ENCODE data around the gene CACNA2D4. TPM values are rescaled to one million over a fixed set of nuclear protein-coding genes. Genes with fewer than 3 reads are reported as not detected.

The CACNA2D4 gene
- total RNA-seq, 1 experiment from 2014 or later: not detected

DNA sequence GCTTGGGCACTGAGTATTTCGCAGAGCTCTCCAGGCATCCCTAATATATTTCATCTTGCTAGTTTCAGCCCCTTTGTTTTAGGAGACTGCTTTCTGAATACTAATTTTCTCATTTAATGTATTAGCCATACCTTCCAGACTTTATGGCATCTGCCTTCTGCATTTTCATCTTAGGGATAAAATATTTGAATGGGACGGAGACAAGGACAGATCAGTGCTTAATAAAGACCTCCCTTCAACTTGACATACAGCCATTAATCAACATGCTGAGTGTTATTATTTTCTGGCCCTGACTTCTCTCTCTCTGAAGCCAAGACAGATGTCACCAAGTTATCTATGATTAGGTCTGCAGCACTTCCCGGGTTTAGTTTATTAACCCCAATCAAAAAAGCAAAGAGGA is 42.4 kb downstream of the CACNA2D4 start:
- BruUV-seq (replicated peaks): no TSS peak
- Histone ChIP-seq H3K27me3 (ENCODE audit: low read length) (peaks cover 47% of the 10 kb centered on the region), H4K20me1 (ENCODE audit: low read length) (no peaks in the 10 kb centered on the region), H3K9ac (ENCODE audit: low read length) (no peak overlapping the region), H3K9me2 (replicated peaks; ENCODE audit: low read length) (no peaks in the 10 kb centered on the region), H3K4me3 (ENCODE audit: low read length) (no peak overlapping the region), H2AFZ (ENCODE audit: low read length) (no peak overlapping the region), H3F3A (ENCODE audit: low read length, unreplicated experiment) (no peaks in the 10 kb centered on the region), H3K9me3 (ENCODE audit: low read length) (no peaks in the 10 kb centered on the region), H3K36me3 (ENCODE audit: low read depth, low read length) (no peaks in the 10 kb centered on the region), H3K27ac (ENCODE audit: low read length) (no peak overlapping the region), H3K4me2 (ENCODE audit: low read length) (no peak overlapping the region), H3K4me1 (ENCODE audit: insufficient read depth, low read length) (no peaks in the 10 kb centered on the region), H3K79me2 (ENCODE audit: low read length) (no peaks in the 10 kb centered on the region)
- intact Hi-C loops (cut with micrococcal nuclease): no loop called here
- CTCF ChIA-PET: no interaction called here
- DNase-seq (no peak), ATAC-seq (no peak)
- TF ChIP-seq EZH2phosphoT487 (IDR thresholded peaks at IDR 0.05; ENCODE audit: borderline replicate concordance, low read length) (no peak), EZH2 (IDR thresholded peaks at IDR 0.05; ENCODE audit: low read length, unreplicated experiment) (no peak)
- TF ChIP-seq, protein P1, sequence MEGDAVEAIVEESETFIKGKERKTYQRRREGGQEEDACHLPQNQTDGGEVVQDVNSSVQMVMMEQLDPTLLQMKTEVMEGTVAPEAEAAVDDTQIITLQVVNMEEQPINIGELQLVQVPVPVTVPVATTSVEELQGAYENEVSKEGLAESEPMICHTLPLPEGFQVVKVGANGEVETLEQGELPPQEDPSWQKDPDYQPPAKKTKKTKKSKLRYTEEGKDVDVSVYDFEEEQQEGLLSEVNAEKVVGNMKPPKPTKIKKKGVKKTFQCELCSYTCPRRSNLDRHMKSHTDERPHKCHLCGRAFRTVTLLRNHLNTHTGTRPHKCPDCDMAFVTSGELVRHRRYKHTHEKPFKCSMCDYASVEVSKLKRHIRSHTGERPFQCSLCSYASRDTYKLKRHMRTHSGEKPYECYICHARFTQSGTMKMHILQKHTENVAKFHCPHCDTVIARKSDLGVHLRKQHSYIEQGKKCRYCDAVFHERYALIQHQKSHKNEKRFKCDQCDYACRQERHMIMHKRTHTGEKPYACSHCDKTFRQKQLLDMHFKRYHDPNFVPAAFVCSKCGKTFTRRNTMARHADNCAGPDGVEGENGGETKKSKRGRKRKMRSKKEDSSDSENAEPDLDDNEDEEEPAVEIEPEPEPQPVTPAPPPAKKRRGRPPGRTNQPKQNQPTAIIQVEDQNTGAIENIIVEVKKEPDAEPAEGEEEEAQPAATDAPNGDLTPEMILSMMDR (conservative IDR thresholded peaks at IDR 0.05; ENCODE audit: low read depth, low read length): no peak
- POLR2A ChIA-PET (ENCODE audit: unreplicated experiment): no interaction called here

DNA sequence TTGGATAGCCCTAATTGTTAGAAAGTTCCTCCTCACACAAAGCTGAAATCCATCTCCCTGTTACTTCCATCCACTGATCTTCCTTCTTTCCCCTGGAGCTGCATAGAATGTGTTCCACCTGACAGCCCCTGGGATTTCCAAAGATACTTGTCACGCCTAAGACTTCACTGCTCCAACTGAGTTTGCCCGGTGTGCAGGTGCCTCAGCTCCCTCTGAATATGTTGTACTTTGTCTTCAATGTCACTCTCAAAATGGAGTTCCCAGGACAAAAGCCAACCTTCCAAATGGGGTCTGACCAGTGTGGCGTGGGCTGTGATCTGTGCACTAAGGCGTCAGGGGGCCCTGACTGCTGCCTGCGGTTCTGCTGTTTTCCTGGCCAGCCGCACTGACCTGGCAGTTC is 42.8 kb downstream of the CACNA2D4 start:
- Histone ChIP-seq H3K9me3 (ENCODE audit: low read length) (no peaks in the 10 kb centered on the region), H3K27ac (ENCODE audit: low read length) (no peak overlapping the region), H3K9ac (ENCODE audit: low read length) (no peak overlapping the region), H3K9me2 (replicated peaks; ENCODE audit: low read length) (no peaks in the 10 kb centered on the region), H3K36me3 (ENCODE audit: low read depth, low read length) (no peaks in the 10 kb centered on the region), H3K4me1 (ENCODE audit: insufficient read depth, low read length) (no peaks in the 10 kb centered on the region), H4K20me1 (ENCODE audit: low read length) (no peaks in the 10 kb centered on the region), H2AFZ (ENCODE audit: low read length) (no peak overlapping the region), H3K79me2 (ENCODE audit: low read length) (no peaks in the 10 kb centered on the region), H3K4me2 (ENCODE audit: low read length) (no peak overlapping the region), H3K4me3 (ENCODE audit: low read length) (no peak overlapping the region), H3F3A (ENCODE audit: low read length, unreplicated experiment) (no peaks in the 10 kb centered on the region), H3K27me3 (ENCODE audit: low read length) (peaks cover 50% of the 10 kb centered on the region)
- BruUV-seq (replicated peaks): no TSS peak
- TF ChIP-seq EZH2phosphoT487 (IDR thresholded peaks at IDR 0.05; ENCODE audit: borderline replicate concordance, low read length) (no peak), EZH2 (IDR thresholded peaks at IDR 0.05; ENCODE audit: low read length, unreplicated experiment) (no peak)
- TF ChIP-seq, protein P1 (conservative IDR thresholded peaks at IDR 0.05; ENCODE audit: low read depth, low read length): no peak
- no peak for ATAC-seq
- DNase-seq: no peak
- intact Hi-C loops (cut with micrococcal nuclease): no loop called here
- CTCF ChIA-PET: no interaction called here
- POLR2A ChIA-PET (ENCODE audit: unreplicated experiment): no interaction called here

DNA sequence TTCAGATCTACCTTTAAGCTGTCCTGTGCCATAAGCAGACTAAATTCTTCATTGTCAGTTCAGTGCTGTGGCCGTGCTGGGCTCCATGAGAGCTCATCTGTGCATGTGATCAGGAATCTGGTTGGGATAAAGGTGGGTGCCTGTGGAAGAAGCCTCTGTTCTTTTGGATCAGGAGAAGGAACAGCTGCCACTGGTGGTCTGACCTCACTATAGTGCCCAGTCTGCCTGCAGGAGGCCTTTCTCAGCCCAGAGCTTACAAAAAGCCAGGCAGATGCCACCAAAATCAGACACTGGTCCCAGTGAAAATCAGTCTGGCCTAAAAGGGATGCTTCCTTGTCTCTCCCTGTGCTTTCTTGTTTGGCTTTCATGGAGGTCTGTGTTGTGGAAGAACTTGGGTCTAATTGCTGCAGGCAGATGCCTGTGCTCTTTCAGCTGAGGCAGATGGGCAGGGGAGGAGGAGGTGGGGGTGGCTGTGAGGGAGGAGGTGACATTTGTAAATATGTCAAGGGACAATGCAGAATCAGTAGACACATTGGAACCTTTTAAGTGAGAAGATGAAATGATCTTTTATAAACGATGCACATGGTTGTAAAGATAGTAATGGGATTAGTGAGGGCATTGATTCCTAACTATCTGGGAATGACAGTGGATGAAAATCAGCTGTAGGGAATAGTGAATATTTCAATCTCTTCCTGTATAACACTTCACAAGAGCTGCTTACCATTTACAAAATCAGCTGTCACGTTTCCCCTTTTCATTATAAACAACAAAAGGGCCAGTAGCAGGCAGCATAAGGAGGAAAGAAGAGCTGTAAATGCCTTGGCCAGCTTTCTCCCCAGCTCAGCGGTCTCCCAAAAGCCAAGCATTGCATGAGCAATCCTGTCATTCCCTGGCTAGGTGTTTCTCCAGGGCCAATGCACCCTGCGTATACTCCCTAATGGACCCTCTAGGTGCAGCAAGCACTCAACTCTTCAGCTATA is 44.6 kb downstream of the CACNA2D4 start:
- H3K9me3 ChIP-seq (ENCODE audit: low read length): no peaks in the 10 kb centered on the region
- CTCF ChIA-PET: no interaction called here
- no peaks in the 10 kb centered on the region for H3F3A ChIP-seq (ENCODE audit: low read length, unreplicated experiment)
- ATAC-seq (no peak), DNase-seq (no peak)
- intact Hi-C loops (cut with micrococcal nuclease): no loop called here
- H3K79me2 ChIP-seq (ENCODE audit: low read length): no peaks in the 10 kb centered on the region
- no peaks in the 10 kb centered on the region for H3K36me3 ChIP-seq (ENCODE audit: low read depth, low read length)
- no peaks in the 10 kb centered on the region for H4K20me1 ChIP-seq (ENCODE audit: low read length)
- POLR2A ChIA-PET (ENCODE audit: unreplicated experiment): no interaction called here
- no TSS peak for BruUV-seq (replicated peaks)
- no peak overlapping the region for H3K4me2 ChIP-seq (ENCODE audit: low read length)
- H3K9me2 ChIP-seq (replicated peaks; ENCODE audit: low read length): no peaks in the 10 kb centered on the region
- H3K4me3 ChIP-seq (ENCODE audit: low read length): no peak overlapping the region
- no peaks in the 10 kb centered on the region for H3K4me1 ChIP-seq (ENCODE audit: insufficient read depth, low read length)
- TF ChIP-seq, protein P1 (conservative IDR thresholded peaks at IDR 0.05; ENCODE audit: low read depth, low read length): no peak
- TF ChIP-seq EZH2 (IDR thresholded peaks at IDR 0.05; ENCODE audit: low read length, unreplicated experiment) (no peak), EZH2phosphoT487 (IDR thresholded peaks at IDR 0.05; ENCODE audit: borderline replicate concordance, low read length) (no peak)
- H3K27me3 ChIP-seq (ENCODE audit: low read length): peaks cover 61% of the 10 kb centered on the region
- no peak overlapping the region for H2AFZ ChIP-seq (ENCODE audit: low read length)
- H3K9ac ChIP-seq (ENCODE audit: low read length): no peak overlapping the region
- H3K27ac ChIP-seq (ENCODE audit: low read length): no peak overlapping the region
